Ectodermal cell (in vitro differentiated cells): ENCODE data around the gene FRAS1.
A peak's percentile ranks its signal among the peaks of the same experiment; 100 is the strongest.

Experiments used
- H3K27ac ChIP-seq: 2 replicates; pipeline ENCODE4 v1.7.0; 2013; ENCODE audit warnings: mild to moderate bottlenecking, low read depth, low read length; ENCODE audit not compliant: insufficient read depth, poor library complexity, severe bottlenecking
- H3K27me3 ChIP-seq: 2 replicates; pipeline ENCODE4 v1.7.0; 2013; ENCODE audit warnings: mild to moderate bottlenecking, low read length; ENCODE audit not compliant: insufficient read depth, control insufficient read depth, poor library complexity, severe bottlenecking
- H3K36me3 ChIP-seq: one replicate; pipeline ENCODE4 v1.7.0; 2013; ENCODE audit warnings: low read length; ENCODE audit not compliant: control insufficient read depth, insufficient read depth
- H3K4me1 ChIP-seq: one replicate; pipeline ENCODE4 v1.7.0; 2013; ENCODE audit warnings: low read length; ENCODE audit not compliant: control insufficient read depth, insufficient read depth
- H3K4me3 ChIP-seq: 2 replicates; pipeline ENCODE4 v1.7.0; 2013; ENCODE audit warnings: low read depth, low read length, control low read depth; ENCODE audit not compliant: insufficient read depth
- H3K9me3 ChIP-seq: 2 replicates; pipeline ENCODE4 v1.7.0; 2013; ENCODE audit warnings: mild to moderate bottlenecking, low read length, moderate library complexity; ENCODE audit not compliant: control insufficient read depth
- WGBS, 2 experiments: methylation state at CpG; one replicate each; pipeline ENCODE4 v1.1.7; 2013; ENCODE audit warnings: missing lambda C conversion rate in 2 of 2; 5-methylcytosine and 5-hydroxymethylcytosine counted together

FRAS1 gene

GRCh38 chr4:78185117-78185516, 128.0 kb downstream of the FRAS1 start:
- H3K4me3 ChIP-seq = no peak overlapping the region
- no peaks in the 10 kb centered on the region for H3K36me3 ChIP-seq
- H3K27me3 ChIP-seq = no peaks in the 10 kb centered on the region
- no peaks in the 10 kb centered on the region for H3K4me1 ChIP-seq
- 95 to 96% methylated on average over 2 of the region's 2 CpGs for WGBS, 2 experiments
- no peaks in the 10 kb centered on the region for H3K9me3 ChIP-seq
- H3K27ac ChIP-seq = no peak overlapping the region

GRCh38 chr4:78186597-78187543, 129.7 kb downstream of the FRAS1 start:
- Histone ChIP-seq H3K27me3 (no peaks in the 10 kb centered on the region), H3K27ac (no peak overlapping the region), H3K4me1 (no peaks in the 10 kb centered on the region), H3K36me3 (no peaks in the 10 kb centered on the region), H3K9me3 (no peaks in the 10 kb centered on the region), H3K4me3 (no peak overlapping the region)
- WGBS, 2 experiments = 80 to 87% methylated on average over 5 to 6 of the region's 6 CpGs

GRCh38 chr4:78190068-78190467, 132.9 kb downstream of the FRAS1 start:
- Histone ChIP-seq H3K36me3 (no peaks in the 10 kb centered on the region), H3K27ac (no peak overlapping the region), H3K4me3 (no peak overlapping the region), H3K9me3 (no peaks in the 10 kb centered on the region), H3K4me1 (no peaks in the 10 kb centered on the region), H3K27me3 (no peaks in the 10 kb centered on the region)
- WGBS, 2 experiments = 83 to 85% methylated on average over 1 of the region's 1 CpG

GRCh38 chr4:78190595-78190994, 133.5 kb downstream of the FRAS1 start:
- no peaks in the 10 kb centered on the region for H3K27me3 ChIP-seq
- no peaks in the 10 kb centered on the region for H3K36me3 ChIP-seq
- no peak overlapping the region for H3K4me3 ChIP-seq
- H3K27ac ChIP-seq = no peak overlapping the region
- no peaks in the 10 kb centered on the region for H3K9me3 ChIP-seq
- H3K4me1 ChIP-seq = no peaks in the 10 kb centered on the region

GRCh38 chr4:78197947-78198346, 140.8 kb downstream of the FRAS1 start:
- H3K36me3 ChIP-seq = no peaks in the 10 kb centered on the region
- 93 to 98% methylated on average over 4 of the region's 4 CpGs for WGBS, 2 experiments
- peaks cover 4% of the 10 kb centered on the region for H3K4me1 ChIP-seq
- H3K27ac ChIP-seq = no peak overlapping the region
- H3K4me3 ChIP-seq = no peak overlapping the region
- no peaks in the 10 kb centered on the region for H3K9me3 ChIP-seq
- H3K27me3 ChIP-seq = no peaks in the 10 kb centered on the region

GRCh38 chr4:78199984-78200383, 142.9 kb downstream of the FRAS1 start:
- H3K9me3 ChIP-seq = no peaks in the 10 kb centered on the region
- H3K4me1 ChIP-seq = peaks cover 4% of the 10 kb centered on the region
- no peak overlapping the region for H3K4me3 ChIP-seq
- H3K27ac ChIP-seq = no peak overlapping the region
- H3K27me3 ChIP-seq = no peaks in the 10 kb centered on the region
- WGBS, 2 experiments = 94 to 100% methylated on average over 1 of the region's 1 CpG
- H3K36me3 ChIP-seq = no peaks in the 10 kb centered on the region

GRCh38 chr4:78200949-78201348, 143.8 kb downstream of the FRAS1 start:
- Histone ChIP-seq H3K27me3 (no peaks in the 10 kb centered on the region), H3K9me3 (no peaks in the 10 kb centered on the region), H3K27ac (no peak overlapping the region), H3K4me3 (no peak overlapping the region), H3K4me1 (peaks cover 4% of the 10 kb centered on the region), H3K36me3 (no peaks in the 10 kb centered on the region)
- no CpG with 5 or more reads among the region's 1 CpG for WGBS, 2 experiments

GRCh38 chr4:78204176-78204575, 147.1 kb downstream of the FRAS1 start:
- peaks cover 4% of the 10 kb centered on the region for H3K4me1 ChIP-seq
- H3K27ac ChIP-seq = no peak overlapping the region
- H3K27me3 ChIP-seq = no peaks in the 10 kb centered on the region
- WGBS, 2 experiments = 41 to 47% methylated on average over 2 of the region's 2 CpGs
- no peaks in the 10 kb centered on the region for H3K36me3 ChIP-seq
- H3K4me3 ChIP-seq = no peak overlapping the region
- H3K9me3 ChIP-seq = no peaks in the 10 kb centered on the region

GRCh38 chr4:78205591-78205990, 148.5 kb downstream of the FRAS1 start:
- Histone ChIP-seq H3K27me3 (no peaks in the 10 kb centered on the region), H3K4me1 (peaks cover 4% of the 10 kb centered on the region), H3K4me3 (no peak overlapping the region), H3K36me3 (no peaks in the 10 kb centered on the region), H3K9me3 (no peaks in the 10 kb centered on the region), H3K27ac (peak overlapping the region; percentile 9)
- 35 to 48% methylated on average over 2 of the region's 2 CpGs for WGBS, 2 experiments

- 93 to 96% methylated on average over 3 of the region's 3 CpGs for WGBS, 2 experiments
- H3K4me3 ChIP-seq = no peak overlapping the region
- H3K27ac ChIP-seq = no peak overlapping the region
Measured at GRCh38 chr4:78207541-78207940, 150.4 kb downstream of the FRAS1 start.

More at GRCh38 chr4:78207541-78207940, 150.4 kb downstream of the FRAS1 start:
- Histone ChIP-seq H3K27me3 (no peaks in the 10 kb centered on the region), H3K36me3 (no peaks in the 10 kb centered on the region), H3K4me1 (no peaks in the 10 kb centered on the region), H3K9me3 (no peaks in the 10 kb centered on the region)
